CD14-positive monocyte (primary cell): ENCODE results near the gene SGO1. TPM values are rescaled to one million over a fixed set of nuclear protein-coding genes. Genes with fewer than 3 reads are reported as not detected.

Experiments used
- DNase-seq, 3 donors: peaks; one replicate each; pipeline ENCODE4 v3.0.0-alpha.2; 2011 to 2022
- H2AFZ ChIP-seq: 2 replicates; pipeline ENCODE4 v1.6.0; 2012; ENCODE audit warnings: mild to moderate bottlenecking, low read depth, low read length, inconsistent platforms; ENCODE audit not compliant: insufficient read depth, poor library complexity, severe bottlenecking
- H3K27ac ChIP-seq, 2 donors: 1 replicate in 1 of 2; 2 replicates in 1 of 2; pipeline ENCODE4 v1.5.1; 2012 to 2013; ENCODE audit warnings: low read length in 2 of 2, control low read depth in 1 of 2, inconsistent platforms in 1 of 2, low read depth in 1 of 2, mild to moderate bottlenecking in 1 of 2
- H3K27me3 ChIP-seq, 2 donors: one replicate each; pipeline versions ENCODE4 v1.6.0 to v1.6.1; 2011 to 2013; ENCODE audit warnings: low read length in 2 of 2; ENCODE audit not compliant: control insufficient read depth in 2 of 2, insufficient read depth in 2 of 2
- H3K36me3 ChIP-seq, 2 donors: replicated peaks in 1 of 2; 1 replicate in 1 of 2; 2 replicates in 1 of 2; pipeline versions ENCODE4 v1.5.1 to v1.6.1; 2012 to 2013; ENCODE audit warnings: low read length in 2 of 2, control low read depth in 1 of 2, inconsistent platforms in 1 of 2, mild to moderate bottlenecking in 1 of 2; ENCODE audit not compliant: insufficient read depth in 2 of 2, control insufficient read depth in 1 of 2
- H3K4me1 ChIP-seq, 2 donors: 1 replicate in 1 of 2; 2 replicates in 1 of 2; pipeline versions ENCODE4 v1.5.1 to v1.6.1; 2012 to 2013; ENCODE audit warnings: low read length in 2 of 2, control low read depth in 1 of 2, inconsistent platforms in 1 of 2, mild to moderate bottlenecking in 1 of 2, moderate library complexity in 1 of 2; ENCODE audit not compliant: insufficient read depth in 2 of 2, control insufficient read depth in 1 of 2
- H3K4me2 ChIP-seq: replicated peaks from 2 replicates; pipeline ENCODE3; 2012; ENCODE audit warnings: low read length, moderate library complexity, mild to moderate bottlenecking; ENCODE audit not compliant: poor library complexity, severe bottlenecking; ENCODE audit errors: extremely low read depth
- H3K4me3 ChIP-seq, 3 experiments: fragments of 200-600 bp in 1 of 3; sonication (generic) in 1 of 3; replicated peaks in 1 of 3; 1 replicate in 2 of 3; 2 replicates in 1 of 3; pipeline ENCODE4 v1.5.1; 2011 to 2013; ENCODE audit warnings: low read length in 3 of 3, mild to moderate bottlenecking in 3 of 3, control low read depth in 2 of 3, low read depth in 2 of 3, inconsistent platforms in 1 of 3, moderate library complexity in 1 of 3
- H3K79me2 ChIP-seq: 2 replicates; pipeline ENCODE4 v1.6.0; 2012; ENCODE audit warnings: mild to moderate bottlenecking, control low read depth, inconsistent platforms, low read length, moderate library complexity; ENCODE audit not compliant: insufficient read depth
- H3K9ac ChIP-seq: 2 replicates; pipeline ENCODE4 v1.6.0; 2017; ENCODE audit warnings: low read length, mild to moderate bottlenecking; ENCODE audit not compliant: insufficient read depth, poor library complexity, severe bottlenecking
- H3K9me3 ChIP-seq, 2 donors: replicated peaks in 1 of 2; 1 replicate in 1 of 2; 2 replicates in 1 of 2; pipeline versions ENCODE4 v1.5.1 to v1.6.1; 2012 to 2013; ENCODE audit warnings: low read length in 2 of 2, control low read depth in 1 of 2; ENCODE audit not compliant: control insufficient read depth in 1 of 2, insufficient read depth in 1 of 2
- H4K20me1 ChIP-seq: 2 replicates; pipeline ENCODE4 v1.6.0; 2012; ENCODE audit warnings: mild to moderate bottlenecking, low read length, control low read depth, moderate library complexity; ENCODE audit not compliant: insufficient read depth
- H3K27ac Mint-ChIP-seq, 7 donors: one replicate each; pipeline ENCODE4 v1.8.0; 2020; ENCODE audit warnings: mild to moderate bottlenecking in 7 of 7, mixed read lengths in 7 of 7, moderate library complexity in 6 of 7, inconsistent platforms in 2 of 7
- H3K27me3 Mint-ChIP-seq, 3 donors: one replicate each; pipeline ENCODE4 v1.8.0; 2021 to 2022; ENCODE audit warnings: low read depth in 3 of 3, mild to moderate bottlenecking in 3 of 3, mixed read lengths in 3 of 3, moderate library complexity in 3 of 3, inconsistent platforms in 1 of 3
- H3K36me3 Mint-ChIP-seq, 2 donors: one replicate each; pipeline ENCODE4 v1.8.0; 2020; ENCODE audit warnings: mixed read lengths in 2 of 2, inconsistent platforms in 1 of 2, mild to moderate bottlenecking in 1 of 2
- H3K4me1 Mint-ChIP-seq: one replicate; pipeline ENCODE4 v1.8.0; 2020; ENCODE audit warnings: mild to moderate bottlenecking, mixed read lengths
- H3K4me3 Mint-ChIP-seq, 2 donors: one replicate each; pipeline ENCODE4 v1.8.0; 2020; ENCODE audit warnings: mild to moderate bottlenecking in 2 of 2, mixed read lengths in 2 of 2, moderate library complexity in 1 of 2
- H3K9me3 Mint-ChIP-seq, 7 donors: one replicate each; pipeline ENCODE4 v1.8.0; 2020 to 2022; ENCODE audit warnings: mixed read lengths in 7 of 7, mild to moderate bottlenecking in 6 of 7, moderate library complexity in 6 of 7, inconsistent platforms in 2 of 7
- WGBS: methylation state at CpG from one replicate; pipeline ENCODE4 v1.1.5; 2013; ENCODE audit warnings: missing lambda C conversion rate; ENCODE audit not compliant: insufficient coverage; 5-methylcytosine and 5-hydroxymethylcytosine counted together
- intact Hi-C, 2 donors: fragments of 100-400 bp; cut with micrococcal nuclease; formaldehyde crosslinking; loops; one replicate each; pipeline versions ENCODE4 v1.15.0 to v1.15.1; 2023
- polyA plus RNA-seq, 3 donors: library from polyadenylated mRNA; depleted of rRNA in 1 of 3; unstranded in 2 of 3; stranded (reverse) in 1 of 3; fragments of 300-500 nt in 2 of 3; fragments of >200 nt in 1 of 3; fragmentation: Illumina TruSeq in 2 of 3; gene quantifications; 1 replicate in 2 of 3; 2 replicates in 1 of 3; pipeline ENCODE4 v1.2.3, GENCODE V29; 2012 to 2021
- TF ChIP-seq, protein P1 (sequence below): fragments of 200-600 bp; IDR thresholded peaks from one replicate; pipeline ENCODE4 v1.8.0; 2022; ENCODE audit warnings: antibody characterized with exemption, mild to moderate bottlenecking

SGO1 gene
- polyA plus RNA-seq, 3 donors, result 0.07 to 0.42 (median 0.15) TPM

DNA sequence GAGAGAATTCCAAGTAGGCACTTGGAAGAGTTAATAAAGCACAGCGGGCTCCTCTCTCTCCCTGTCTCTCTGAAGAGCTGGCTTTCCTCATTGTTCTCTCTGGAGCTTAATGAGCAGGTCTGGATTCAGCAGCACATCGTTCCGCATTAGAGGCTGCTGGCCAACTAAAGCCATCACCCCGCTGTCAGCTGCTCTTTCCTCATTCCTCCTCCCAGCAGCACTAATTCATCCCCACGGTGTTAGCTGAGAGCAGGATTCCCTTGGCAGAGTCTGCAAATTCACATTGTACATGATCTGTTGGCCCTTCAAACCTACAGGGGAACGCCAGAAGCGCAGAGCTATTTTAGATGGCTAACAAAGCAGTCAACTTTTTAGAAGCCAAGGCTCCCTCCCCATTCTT, 44.2 kb downstream of the SGO1 start:
- peaks cover 58 to 75% of the 10 kb centered on the region in 2 donors for H3K36me3 Mint-ChIP-seq
- TF ChIP-seq, protein P1, sequence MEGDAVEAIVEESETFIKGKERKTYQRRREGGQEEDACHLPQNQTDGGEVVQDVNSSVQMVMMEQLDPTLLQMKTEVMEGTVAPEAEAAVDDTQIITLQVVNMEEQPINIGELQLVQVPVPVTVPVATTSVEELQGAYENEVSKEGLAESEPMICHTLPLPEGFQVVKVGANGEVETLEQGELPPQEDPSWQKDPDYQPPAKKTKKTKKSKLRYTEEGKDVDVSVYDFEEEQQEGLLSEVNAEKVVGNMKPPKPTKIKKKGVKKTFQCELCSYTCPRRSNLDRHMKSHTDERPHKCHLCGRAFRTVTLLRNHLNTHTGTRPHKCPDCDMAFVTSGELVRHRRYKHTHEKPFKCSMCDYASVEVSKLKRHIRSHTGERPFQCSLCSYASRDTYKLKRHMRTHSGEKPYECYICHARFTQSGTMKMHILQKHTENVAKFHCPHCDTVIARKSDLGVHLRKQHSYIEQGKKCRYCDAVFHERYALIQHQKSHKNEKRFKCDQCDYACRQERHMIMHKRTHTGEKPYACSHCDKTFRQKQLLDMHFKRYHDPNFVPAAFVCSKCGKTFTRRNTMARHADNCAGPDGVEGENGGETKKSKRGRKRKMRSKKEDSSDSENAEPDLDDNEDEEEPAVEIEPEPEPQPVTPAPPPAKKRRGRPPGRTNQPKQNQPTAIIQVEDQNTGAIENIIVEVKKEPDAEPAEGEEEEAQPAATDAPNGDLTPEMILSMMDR, result no peak
- intact Hi-C loops, result no loop called here

DNA sequence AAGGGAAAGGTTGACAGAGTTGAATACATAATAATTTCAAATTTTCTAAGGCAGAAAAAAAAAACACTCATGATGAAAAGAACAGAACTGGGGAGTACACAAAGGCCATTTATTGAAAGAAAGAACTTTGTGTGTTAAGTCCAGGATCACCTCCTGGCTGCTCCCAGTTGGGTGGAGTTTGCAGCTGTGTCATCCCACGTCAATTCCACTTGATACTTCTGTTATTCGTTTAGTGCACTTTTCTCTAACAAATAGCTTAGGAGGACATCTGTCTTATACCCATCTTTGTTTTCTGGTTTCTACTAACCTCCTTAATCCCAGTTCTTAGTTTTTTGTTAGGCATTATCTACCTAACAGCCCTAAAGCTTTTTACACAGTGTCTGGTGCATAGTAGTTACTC, 44.7 kb downstream of the SGO1 start:
- H3K9me3 ChIP-seq, result no peaks in the 10 kb centered on the region
- H3K27me3 ChIP-seq, result no peaks in the 10 kb centered on the region
- H3K36me3 ChIP-seq, result peaks cover 37 to 63% of the 10 kb centered on the region in 2 donors
- H3K9me3 Mint-ChIP-seq, result no peaks in the 10 kb centered on the region
- no peaks in the 10 kb centered on the region for H3K79me2 ChIP-seq
- H3K4me1 ChIP-seq, result peaks cover 0 to 5% of the 10 kb centered on the region in 2 donors
- H3K9ac ChIP-seq, result no peak overlapping the region
- intact Hi-C loops, result no loop called here
- H2AFZ ChIP-seq, result no peak overlapping the region
- no peak overlapping the region for H3K4me2 ChIP-seq
- no peak overlapping the region for H3K4me3 Mint-ChIP-seq
- H3K4me1 Mint-ChIP-seq, result peaks cover 3% of the 10 kb centered on the region
- H3K27ac Mint-ChIP-seq, result no peak overlapping the region
- H3K4me3 ChIP-seq, result no peak overlapping the region
- no peak overlapping the region for H3K27ac ChIP-seq
- no CpG with 5 or more reads among the region's 2 CpGs for WGBS
- no peak for DNase-seq
- H3K36me3 Mint-ChIP-seq, result peaks cover 57 to 78% of the 10 kb centered on the region in 2 donors
- no peaks in the 10 kb centered on the region for H4K20me1 ChIP-seq
- TF ChIP-seq, protein P1, result no peak
- peaks cover 0 to 1% (median 0%) of the 10 kb centered on the region in 3 donors for H3K27me3 Mint-ChIP-seq

More for the DNA sequence above, 44.2 kb downstream of the SGO1 start:
- H3K4me3 Mint-ChIP-seq, result no peak overlapping the region
- Histone ChIP-seq H2AFZ (no peak overlapping the region), H3K79me2 (no peaks in the 10 kb centered on the region), H3K4me2 (no peak overlapping the region), H3K27me3 (no peaks in the 10 kb centered on the region), H3K4me3 (no peak overlapping the region), H3K9me3 (no peaks in the 10 kb centered on the region), H3K27ac (no peak overlapping the region), H3K36me3 (peaks cover 37 to 65% of the 10 kb centered on the region in 2 donors), H3K4me1 (peaks cover 0 to 5% of the 10 kb centered on the region in 2 donors), H4K20me1 (no peaks in the 10 kb centered on the region), H3K9ac (no peak overlapping the region)
- H3K27ac Mint-ChIP-seq, result no peak overlapping the region
- DNase-seq, result no peak
- 99% methylated on average over 5 of the region's 7 CpGs for WGBS
- no peaks in the 10 kb centered on the region for H3K9me3 Mint-ChIP-seq
- peaks cover 0 to 1% (median 0%) of the 10 kb centered on the region in 3 donors for H3K27me3 Mint-ChIP-seq
- H3K4me1 Mint-ChIP-seq, result peaks cover 3% of the 10 kb centered on the region
